ENCODE data around the gene ITPR3. TPM values are rescaled to one million over a fixed set of nuclear protein-coding genes. Genes with fewer than 3 reads are reported as not detected.
A peak's percentile ranks its signal among the peaks of the same experiment; 100 is the strongest.

ITPR3 gene
- total RNA-seq, 1 donor from 2014 or later, result 6.7 TPM

- DNase-seq (ENCODE audit: low read depth in 2 of 2), result no peak
Measured at GRCh38 chr6:33731035-33731434, 109.9 kb downstream of the ITPR3 start.

GRCh38 chr6:33731751-33732282 is 110.7 kb downstream of the ITPR3 start:
- no peak for DNase-seq (ENCODE audit: low read depth in 2 of 2)

GRCh38 chr6:33732385-33732784 is 111.3 kb downstream of the ITPR3 start:
- DNase-seq (ENCODE audit: low read depth in 2 of 2), result no peak

- no peak for DNase-seq (ENCODE audit: low read depth in 2 of 2)
Measured at GRCh38 chr6:33732817-33733708, 111.9 kb downstream of the ITPR3 start.

GRCh38 chr6:33733709-33734007 is 112.5 kb downstream of the ITPR3 start:
- no peak for DNase-seq (ENCODE audit: low read depth in 2 of 2)

GRCh38 chr6:33735216-33735615 is 114.1 kb downstream of the ITPR3 start:
- DNase-seq (ENCODE audit: low read depth in 2 of 2), result no peak

- DNase-seq (ENCODE audit: low read depth in 2 of 2), result no peak
Measured at GRCh38 chr6:33737267-33738026, 116.3 kb downstream of the ITPR3 start.

- no peak for DNase-seq (ENCODE audit: low read depth in 2 of 2)
Measured at GRCh38 chr6:33738153-33738552, 117.0 kb downstream of the ITPR3 start.

- no peak for DNase-seq (ENCODE audit: low read depth in 2 of 2)
Measured at GRCh38 chr6:33738879-33739278, 117.8 kb downstream of the ITPR3 start.

- DNase-seq (ENCODE audit: low read depth in 2 of 2), result no peak
Measured at GRCh38 chr6:33739571-33739970, 118.4 kb downstream of the ITPR3 start.

GRCh38 chr6:33740204-33740608 is 119.1 kb downstream of the ITPR3 start:
- peak in 1 of 2 donors; percentile 53 for DNase-seq (ENCODE audit: low read depth in 2 of 2)

GRCh38 chr6:33740794-33741193 is 119.7 kb downstream of the ITPR3 start:
- no peak for DNase-seq (ENCODE audit: low read depth in 2 of 2)

GRCh38 chr6:33742092-33742491 is 121.0 kb downstream of the ITPR3 start:
- DNase-seq (ENCODE audit: low read depth in 2 of 2), result no peak

GRCh38 chr6:33742837-33743236 is 121.7 kb downstream of the ITPR3 start:
- DNase-seq (ENCODE audit: low read depth in 2 of 2), result no peak

- DNase-seq (ENCODE audit: low read depth in 2 of 2), result peak; percentile 70 to 77
Measured at GRCh38 chr6:33744001-33744848, 123.1 kb downstream of the ITPR3 start.

GRCh38 chr6:33744895-33745546 is 123.9 kb downstream of the ITPR3 start:
- DNase-seq (ENCODE audit: low read depth in 2 of 2), result no peak

GRCh38 chr6:33745548-33745947 is 124.4 kb downstream of the ITPR3 start:
- no peak for DNase-seq (ENCODE audit: low read depth in 2 of 2)
